GM23338 (cell line): ENCODE results near the gene ITGB1BP1. TPM values are rescaled to one million over a fixed set of nuclear protein-coding genes. Genes with fewer than 3 reads are reported as not detected.

Experiments used
- ATAC-seq: fragments of 200-7000 bp; cut with Tn5 transposase; 3 replicates; pipeline ENCODE4 v1.9.1; 2020
- DNase-seq: peaks from one replicate; pipeline ENCODE4 v3.0.0-alpha.2; 2015; ENCODE audit warnings: low spot score
- H2AFZ ChIP-seq: fragments of 200-600 bp; sonication (generic); 2 replicates; pipeline ENCODE4 v1.8.0; 2016; ENCODE audit warnings: antibody characterized with exemption, mild to moderate bottlenecking, moderate library complexity
- H3F3A ChIP-seq: fragments of 200-600 bp; sonication (generic); replicated peaks from 2 replicates; pipeline ENCODE4 v1.8.0; 2017; ENCODE audit warnings: antibody characterized with exemption, mixed run types, low read depth
- H3K27ac ChIP-seq: fragments of 200-600 bp; sonication (generic); 2 replicates; pipeline ENCODE4 v1.6.1; 2016; ENCODE audit warnings: low read depth
- H3K27me3 ChIP-seq: fragments of 200-600 bp; sonication (generic); 2 replicates; pipeline ENCODE4 v1.8.0; 2016; ENCODE audit warnings: mild to moderate bottlenecking, mixed run types, moderate library complexity; ENCODE audit not compliant: insufficient read depth
- H3K36me3 ChIP-seq: fragments of 200-600 bp; sonication (generic); 2 replicates; pipeline ENCODE4 v1.8.0; 2016; ENCODE audit warnings: mild to moderate bottlenecking; ENCODE audit not compliant: insufficient read depth
- H3K4me1 ChIP-seq: fragments of 200-600 bp; sonication (generic); 2 replicates; pipeline ENCODE4 v1.8.0; 2016; ENCODE audit warnings: mild to moderate bottlenecking, moderate library complexity; ENCODE audit not compliant: insufficient read depth
- H3K4me2 ChIP-seq: fragments of 200-600 bp; sonication (generic); 2 replicates; pipeline ENCODE4 v1.7.1; 2017; ENCODE audit warnings: mixed run types
- H3K4me3 ChIP-seq: fragments of 200-600 bp; sonication (generic); 2 replicates; pipeline ENCODE4 v1.6.1; 2016; ENCODE audit warnings: mixed run types
- H3K79me2 ChIP-seq: fragments of 200-600 bp; sonication (generic); replicated peaks from 2 replicates; pipeline ENCODE4 v1.8.0; 2017; ENCODE audit warnings: mild to moderate bottlenecking; ENCODE audit not compliant: insufficient read depth
- H3K9me2 ChIP-seq: fragments of 200-600 bp; sonication (generic); 2 replicates; pipeline ENCODE4 v1.8.0; 2017; ENCODE audit not compliant: insufficient read depth
- H4K20me1 ChIP-seq: fragments of 200-600 bp; sonication (generic); replicated peaks from 2 replicates; pipeline ENCODE4 v1.8.0; 2017; ENCODE audit warnings: mild to moderate bottlenecking; ENCODE audit not compliant: insufficient read depth
- H3K27ac Mint-ChIP-seq: 2 replicates; pipeline ENCODE4 v1.8.0; 2020; ENCODE audit warnings: inconsistent platforms, mild to moderate bottlenecking, moderate library complexity, mixed read lengths
- H3K27me3 Mint-ChIP-seq: 3 replicates; pipeline ENCODE4 v1.8.0; 2022; ENCODE audit warnings: low read depth, mild to moderate bottlenecking, moderate library complexity, mixed read lengths, inconsistent platforms; ENCODE audit not compliant: insufficient read depth, poor library complexity
- H3K36me3 Mint-ChIP-seq: 3 replicates; pipeline ENCODE4 v1.8.0; 2021; ENCODE audit warnings: low read depth, mild to moderate bottlenecking, inconsistent platforms, moderate library complexity, mixed read lengths
- H3K4me1 Mint-ChIP-seq: 3 replicates; pipeline ENCODE4 v1.8.0; 2020; ENCODE audit warnings: mild to moderate bottlenecking, inconsistent platforms, mixed read lengths
- H3K4me3 Mint-ChIP-seq: 3 replicates; pipeline ENCODE4 v1.8.0; 2021; ENCODE audit warnings: moderate library complexity, mild to moderate bottlenecking, inconsistent platforms, mixed read lengths
- H3K9me3 Mint-ChIP-seq: 3 replicates; pipeline ENCODE4 v1.8.0; 2020; ENCODE audit warnings: moderate library complexity, mild to moderate bottlenecking, inconsistent platforms, mixed read lengths
- EZH2 ChIP-seq: fragments of 200-600 bp; sonication (generic); IDR thresholded peaks from one replicate; pipeline ENCODE4 v1.8.0; 2017; ENCODE audit warnings: antibody characterized with exemption, mild to moderate bottlenecking, low read depth; ENCODE audit not compliant: unreplicated experiment
- EZH2phosphoT487 ChIP-seq: fragments of 200-600 bp; sonication (generic); IDR thresholded peaks from one replicate; pipeline ENCODE4 v1.8.1; 2018; ENCODE audit warnings: antibody characterized with exemption; ENCODE audit not compliant: unreplicated experiment
- JUNB ChIP-seq: IDR thresholded peaks from one replicate; pipeline ENCODE4 v1.6.1; 2016; ENCODE audit warnings: antibody characterized with exemption; ENCODE audit not compliant: unreplicated experiment
- REST ChIP-seq: IDR thresholded peaks from one replicate; pipeline ENCODE4 v1.6.1; 2018; ENCODE audit warnings: antibody characterized with exemption; ENCODE audit not compliant: unreplicated experiment
- STAT1 ChIP-seq: IDR thresholded peaks from one replicate; pipeline ENCODE4 v1.6.1; 2016; ENCODE audit warnings: antibody characterized with exemption; ENCODE audit not compliant: unreplicated experiment
- ZNF114 ChIP-seq: fragments of 250-450 bp; sonication (Bioruptor Pico); IDR thresholded peaks from 2 replicates; pipeline ENCODE4 v1.5.0; 2020; ENCODE audit warnings: mild to moderate bottlenecking, moderate library complexity
- ZNF331 ChIP-seq: fragments of 250-450 bp; sonication (Bioruptor Pico); IDR thresholded peaks from 2 replicates; pipeline ENCODE4 v1.5.0; 2020; ENCODE audit warnings: low read depth, mild to moderate bottlenecking, moderate library complexity
- ZNF462 ChIP-seq: fragments of 250-450 bp; sonication (Bioruptor Pico); IDR thresholded peaks from 2 replicates; pipeline ENCODE4 v1.5.0; 2020; ENCODE audit warnings: mild to moderate bottlenecking, moderate library complexity
- polyA plus RNA-seq: library from polyadenylated mRNA; unstranded; fragments of >200 nt; fragmentation: Nextera tagmentation; extraction: Ambion mirVana; gene quantifications from 2 replicates; pipeline ENCODE4 v1.2.1, GENCODE V29; 2016
- total RNA-seq: library from RNA; depleted of rRNA; stranded (reverse); fragments of >200 nt; shearing (Covaris generic); gene quantifications from 2 replicates; pipeline ENCODE4 v1.2.3, GENCODE V29; 2014
- TF ChIP-seq, protein P1 (sequence below), 2 experiments: fragments of 200-600 bp in 1 of 2; sonication (generic) in 1 of 2; conservative IDR thresholded peaks; 2 replicates each; pipeline versions ENCODE4 v1.5.1 to v1.6.1; 2016 to 2017; ENCODE audit warnings: antibody characterized with exemption in 2 of 2, low read depth in 2 of 2, mild to moderate bottlenecking in 2 of 2, moderate library complexity in 1 of 2

ITGB1BP1 gene
- total and polyA plus RNA-seq, 2 experiments from 2014 or later = 29.1 to 63.5 TPM

GRCh38 chr2:9374071-9374730, 49.1 kb downstream of the ITGB1BP1 start (continued):
- TF ChIP-seq ZNF462 (CRISPR knock-in tag) (no peak), ZNF114 (no peak), ZNF331 (no peak)
- TF ChIP-seq, protein P1, sequence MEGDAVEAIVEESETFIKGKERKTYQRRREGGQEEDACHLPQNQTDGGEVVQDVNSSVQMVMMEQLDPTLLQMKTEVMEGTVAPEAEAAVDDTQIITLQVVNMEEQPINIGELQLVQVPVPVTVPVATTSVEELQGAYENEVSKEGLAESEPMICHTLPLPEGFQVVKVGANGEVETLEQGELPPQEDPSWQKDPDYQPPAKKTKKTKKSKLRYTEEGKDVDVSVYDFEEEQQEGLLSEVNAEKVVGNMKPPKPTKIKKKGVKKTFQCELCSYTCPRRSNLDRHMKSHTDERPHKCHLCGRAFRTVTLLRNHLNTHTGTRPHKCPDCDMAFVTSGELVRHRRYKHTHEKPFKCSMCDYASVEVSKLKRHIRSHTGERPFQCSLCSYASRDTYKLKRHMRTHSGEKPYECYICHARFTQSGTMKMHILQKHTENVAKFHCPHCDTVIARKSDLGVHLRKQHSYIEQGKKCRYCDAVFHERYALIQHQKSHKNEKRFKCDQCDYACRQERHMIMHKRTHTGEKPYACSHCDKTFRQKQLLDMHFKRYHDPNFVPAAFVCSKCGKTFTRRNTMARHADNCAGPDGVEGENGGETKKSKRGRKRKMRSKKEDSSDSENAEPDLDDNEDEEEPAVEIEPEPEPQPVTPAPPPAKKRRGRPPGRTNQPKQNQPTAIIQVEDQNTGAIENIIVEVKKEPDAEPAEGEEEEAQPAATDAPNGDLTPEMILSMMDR (conservative IDR thresholded peaks at IDR 0.05; ENCODE audit: low read depth in 2 of 2) = no peak

GRCh38 chr2:9373476-9373875, 49.9 kb downstream of the ITGB1BP1 start:
- Histone ChIP-seq H3K4me3 (no peak overlapping the region), H2AFZ (no peak overlapping the region), H3K79me2 (no peaks in the 10 kb centered on the region), H3K27ac (no peak overlapping the region), H3K9me2 (no peaks in the 10 kb centered on the region), H3K27me3 (no peaks in the 10 kb centered on the region), H3K4me2 (no peak overlapping the region), H3K36me3 (no peaks in the 10 kb centered on the region), H3K4me1 (peaks cover 9% of the 10 kb centered on the region; the same call in 1 of the 2 replicates), H3F3A (no peaks in the 10 kb centered on the region), H4K20me1 (no peaks in the 10 kb centered on the region)
- H3K36me3 Mint-ChIP-seq = peaks cover 28% of the 10 kb centered on the region
- no peak for ATAC-seq
- no peak overlapping the region for H3K4me3 Mint-ChIP-seq
- no peak for DNase-seq
- no peaks in the 10 kb centered on the region; the same call in 2 of the 3 replicates for H3K9me3 Mint-ChIP-seq
- peaks cover 28% of the 10 kb centered on the region for H3K4me1 Mint-ChIP-seq
- H3K27me3 Mint-ChIP-seq = peaks cover 13% of the 10 kb centered on the region
- H3K27ac Mint-ChIP-seq = no peak overlapping the region
- TF ChIP-seq REST = no peak
- TF ChIP-seq EZH2 = no peak
- no peak for TF ChIP-seq JUNB
- TF ChIP-seq ZNF331 = no peak
- no peak for TF ChIP-seq STAT1
- no peak for TF ChIP-seq EZH2phosphoT487
- TF ChIP-seq ZNF114 = no peak
